Stimulated activated CD8-positive, alpha-beta memory T cell treated with anti-CD3 and anti-CD28 coated beads, Interleukin-7, amount 100 ng/mL, for 48 hours (primary cell): Measurements from ENCODE around the gene PMFBP1.

ENCODE experiments used
- DNase-seq, 2 donors: peaks; one replicate each; pipeline ENCODE4 v3.0.0-alpha.2; 2020; ENCODE audit warnings: low read depth in 1 of 2; ENCODE audit errors: extremely low read depth in 1 of 2

PMFBP1 gene

GRCh38 chr16:72189865-72190371 lies 18.0 kb upstream of the PMFBP1 start:
- no peak for DNase-seq

GRCh38 chr16:72188541-72188940 lies 16.6 kb upstream of the PMFBP1 start:
- no peak for DNase-seq

DNA sequence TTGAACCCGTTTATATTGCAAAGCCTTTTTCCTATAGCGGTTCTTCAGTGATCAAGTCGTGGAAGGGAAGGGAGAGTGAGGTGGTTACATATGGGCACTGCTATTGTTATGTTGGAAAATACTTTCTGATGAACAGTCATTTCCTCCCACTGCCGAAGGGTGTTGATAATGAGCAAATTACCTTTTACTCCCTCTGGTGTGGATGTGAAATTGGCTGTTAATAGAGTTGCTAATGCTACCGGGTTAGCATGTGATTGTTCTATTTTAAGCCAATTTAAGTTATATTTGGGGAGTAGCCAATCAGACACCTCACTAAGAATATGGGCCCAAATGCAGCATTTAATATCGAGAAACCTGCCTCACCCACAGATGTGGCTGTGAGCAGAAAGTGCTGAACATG lies 15.6 kb upstream of the PMFBP1 start:
- DNase-seq: no peak

GRCh38 chr16:72182976-72183375 lies 11.0 kb upstream of the PMFBP1 start:
- no peak for DNase-seq

GRCh38 chr16:72179204-72179970 lies 7.4 kb upstream of the PMFBP1 start:
- DNase-seq: no peak

DNA sequence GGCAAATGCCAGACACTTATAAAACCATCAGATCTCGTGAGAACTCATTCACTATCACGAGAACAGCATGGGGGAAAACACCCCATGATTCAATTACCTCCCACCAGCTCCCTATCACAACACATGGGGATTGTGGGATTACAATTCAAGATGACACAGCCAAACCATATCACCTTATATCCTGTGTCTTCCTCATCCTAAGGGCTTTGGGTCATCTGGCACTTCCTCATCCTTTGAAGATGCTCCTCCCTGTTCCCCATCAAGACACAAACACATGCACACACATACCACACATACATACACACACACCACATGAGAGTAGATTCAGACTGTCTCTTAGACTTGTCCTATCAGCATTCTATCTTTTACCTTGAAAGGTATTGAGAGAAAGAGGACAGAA lies 2.8 kb upstream of the PMFBP1 start:
- DNase-seq: no peak

DNA sequence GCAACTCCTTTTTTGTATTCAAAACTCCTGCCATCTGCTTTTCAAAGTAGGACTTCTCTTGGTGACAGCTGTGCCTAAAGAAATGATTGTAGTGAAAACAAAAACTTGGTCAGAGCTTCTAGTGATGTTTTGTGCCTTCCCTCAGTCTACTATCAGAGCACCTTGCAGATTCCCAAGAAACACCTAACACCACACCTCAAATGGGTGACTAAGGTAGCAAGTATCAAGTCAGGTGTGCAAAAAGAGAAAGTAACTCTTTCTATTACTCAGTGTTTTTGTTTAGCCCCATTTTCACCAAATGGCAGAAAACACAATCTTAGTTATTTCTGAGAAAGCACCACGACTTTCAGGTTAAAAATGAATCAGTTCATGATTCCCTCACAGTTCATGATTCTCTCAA lies 2.0 kb upstream of the PMFBP1 start:
- DNase-seq: no peak

GRCh38 chr16:72171236-72171635 lies 719 bp downstream of the PMFBP1 start:
- DNase-seq: no peak

DNA sequence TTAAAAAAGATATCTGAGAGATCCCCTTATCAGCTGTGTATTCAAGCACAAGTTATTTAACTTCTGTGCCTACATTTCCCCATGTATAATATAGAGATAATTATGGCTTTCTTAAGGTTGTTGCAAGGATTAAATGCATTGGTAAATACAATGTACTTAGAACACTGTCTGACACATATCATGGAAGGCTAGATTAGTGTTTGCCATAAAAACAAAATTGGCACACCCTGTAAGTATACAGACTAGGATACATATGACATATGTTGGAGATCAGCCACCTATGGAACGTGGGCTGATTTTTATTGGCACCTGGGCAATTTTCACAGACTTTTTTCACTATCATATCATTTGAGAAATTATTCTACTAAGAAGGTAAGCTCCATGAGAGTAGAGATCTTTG lies 2.2 kb downstream of the PMFBP1 start:
- DNase-seq: no peak

GRCh38 chr16:72168365-72168764 lies 3.6 kb downstream of the PMFBP1 start:
- no peak for DNase-seq

DNA sequence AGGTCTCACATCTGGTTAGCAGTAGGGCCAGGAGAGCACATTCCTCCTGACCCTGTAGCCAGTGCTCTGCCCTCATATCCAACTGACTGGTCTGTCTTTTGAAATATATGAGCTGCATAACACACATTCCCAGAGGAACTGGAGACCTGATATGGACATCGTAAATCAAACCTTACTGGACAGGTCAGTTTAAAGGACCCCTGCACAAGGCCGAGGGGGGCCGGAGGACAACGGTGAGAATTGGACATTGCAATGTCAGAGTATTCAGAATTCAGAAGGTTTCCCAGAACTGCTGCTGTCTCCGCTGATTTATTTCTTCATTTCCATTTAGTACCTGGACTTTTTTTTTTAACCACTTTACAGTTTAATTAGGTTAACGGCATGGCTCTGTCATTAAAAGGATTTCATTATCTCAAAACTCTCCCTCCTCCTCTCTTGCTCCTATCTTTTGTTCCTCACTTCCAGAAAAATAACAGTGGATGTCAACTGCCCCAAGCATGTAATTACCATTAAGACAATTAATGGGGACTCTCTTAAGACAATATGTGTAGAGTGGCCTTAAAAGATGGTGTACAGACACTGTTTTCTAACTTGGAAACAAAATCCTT lies 4.9 kb downstream of the PMFBP1 start:
- DNase-seq: no peak

- no peak for DNase-seq
Observed at GRCh38 chr16:72166151-72166550, 5.8 kb downstream of the PMFBP1 start.

DNA sequence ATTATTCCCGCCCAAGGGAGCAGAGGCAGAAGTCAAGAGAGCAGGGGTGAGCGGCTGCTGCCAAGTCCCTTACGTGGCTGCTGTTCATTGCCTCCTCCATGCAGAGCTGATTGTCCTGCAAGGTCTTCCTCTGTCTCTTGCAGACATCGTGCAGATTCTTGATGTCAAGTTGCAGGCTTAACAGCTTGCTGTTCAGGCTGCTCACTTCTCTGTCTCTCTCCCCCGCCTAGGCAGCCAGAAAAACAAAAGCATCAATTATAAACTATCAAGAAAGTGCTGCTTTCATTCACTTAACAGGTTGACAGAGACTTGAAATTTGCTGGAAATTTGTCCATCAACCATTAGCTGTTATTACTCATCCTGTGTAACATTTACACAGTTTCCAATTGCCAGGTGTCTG lies 7.3 kb downstream of the PMFBP1 start:
- no peak for DNase-seq

- no peak for DNase-seq
Observed at GRCh38 chr16:72162105-72162692, 9.8 kb downstream of the PMFBP1 start.

GRCh38 chr16:72159801-72160200 lies 12.2 kb downstream of the PMFBP1 start:
- no peak for DNase-seq

DNA sequence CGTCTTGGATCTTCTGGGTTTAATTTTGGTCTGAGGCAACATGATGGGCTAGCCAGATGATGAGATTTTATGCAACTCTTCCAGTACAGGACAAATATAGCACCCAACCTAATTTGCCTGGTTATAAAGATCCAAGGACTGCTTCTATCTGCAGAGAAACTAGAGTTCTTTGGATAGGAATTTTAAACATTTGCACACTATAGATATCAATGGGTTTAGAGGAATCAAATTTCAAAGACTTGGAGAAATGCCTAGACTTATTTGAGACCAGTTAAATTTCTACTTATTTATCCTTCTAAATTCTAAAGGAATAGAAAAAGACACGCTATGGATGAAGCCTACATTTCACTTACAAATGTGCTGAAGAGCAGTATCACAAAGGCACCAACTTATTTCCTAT lies 12.6 kb downstream of the PMFBP1 start:
- DNase-seq: no peak

- no peak for DNase-seq
Observed at GRCh38 chr16:72149676-72150464, 22.1 kb downstream of the PMFBP1 start.

- DNase-seq: no peak
Observed at GRCh38 chr16:72142476-72142875, 29.5 kb downstream of the PMFBP1 start.

DNA sequence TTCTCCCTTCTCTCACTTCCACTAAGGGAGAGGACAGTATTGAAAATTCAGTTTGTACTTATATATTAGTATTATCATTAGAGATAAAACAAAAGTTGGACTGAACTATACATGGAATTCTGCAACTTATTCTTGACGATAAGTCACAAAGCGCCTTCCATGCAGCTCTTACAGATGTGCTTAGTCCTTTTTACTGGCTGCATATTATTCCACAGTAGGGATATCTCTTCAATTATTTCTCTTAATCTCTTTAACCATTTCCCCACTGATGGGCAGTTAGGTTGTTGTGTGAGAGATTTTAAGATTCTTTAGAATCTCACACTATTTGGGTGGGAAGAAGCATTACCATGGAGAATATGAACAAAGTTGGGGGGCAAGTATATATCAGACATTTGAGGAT lies 32.0 kb downstream of the PMFBP1 start:
- DNase-seq: no peak

DNA sequence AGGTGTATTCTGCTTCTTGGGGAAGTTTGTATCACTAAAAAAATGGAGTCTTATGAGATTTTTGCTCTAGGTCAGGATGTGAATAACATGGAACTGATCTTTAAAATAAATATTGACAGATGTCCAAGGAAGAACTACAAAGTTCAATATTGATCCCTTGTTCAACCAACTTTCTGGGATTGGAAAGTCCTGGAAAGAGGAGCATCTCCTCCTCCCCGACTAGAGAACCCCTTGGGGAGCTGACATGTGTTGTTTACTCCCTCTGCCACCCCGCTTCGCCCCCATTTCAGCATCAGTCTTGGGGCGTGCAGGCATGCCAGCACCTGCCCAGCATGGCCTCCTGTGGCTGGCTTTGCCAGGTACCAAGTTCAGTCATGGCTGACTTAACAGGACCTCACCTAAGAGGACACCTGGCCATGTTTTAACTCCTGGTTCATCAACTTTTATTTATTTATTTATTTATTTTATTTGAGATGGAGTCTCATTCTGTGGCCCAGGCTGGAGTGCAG lies 33.8 kb downstream of the PMFBP1 start:
- no peak for DNase-seq

DNA sequence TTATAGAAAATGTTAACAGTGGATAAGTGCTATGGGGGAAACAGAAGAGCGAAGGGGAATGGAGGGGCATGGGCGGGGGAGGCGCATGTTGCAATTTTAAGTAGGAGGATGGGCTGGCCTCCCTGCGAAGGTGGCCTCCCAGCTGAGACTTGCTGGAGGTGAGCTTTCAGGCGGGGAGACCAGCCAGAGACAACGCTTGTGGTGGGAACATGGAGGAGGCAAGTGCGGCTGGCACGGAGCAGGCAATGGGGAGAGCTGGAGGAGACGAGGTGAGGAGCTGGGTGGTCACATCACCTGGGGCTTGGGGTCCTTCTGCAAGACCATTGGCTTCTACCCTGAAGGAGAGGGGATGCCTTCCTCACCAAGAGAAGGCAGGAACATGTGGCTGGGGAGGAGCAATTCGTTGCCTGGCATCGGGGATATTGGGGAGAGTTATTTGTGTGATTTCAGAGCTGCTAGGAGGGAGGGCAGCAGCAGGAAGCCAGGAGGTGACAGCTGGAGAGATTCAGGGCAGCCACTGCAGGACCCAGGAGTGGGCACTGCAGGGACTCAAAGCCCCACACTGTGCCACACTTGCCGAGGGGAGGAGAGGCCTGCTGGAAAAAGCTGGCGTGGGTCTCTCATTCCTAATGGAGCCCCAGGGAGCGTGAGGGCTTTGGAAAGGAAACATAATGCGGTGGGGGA lies 34.4 kb downstream of the PMFBP1 start:
- DNase-seq: no peak
